Measurements from ENCODE around the gene SAYSD1. TPM values are rescaled to one million over a fixed set of nuclear protein-coding genes. Genes with fewer than 3 reads are reported as not detected.

The SAYSD1 gene
- total and polyA plus RNA-seq, 2 of the 8 experiments (the other 6 are each of a cell fraction or from before 2014, with no cell fraction given): 6.7 to 7.9 TPM

GRCh38 chr6:39075807-39076622 lies 39.0 kb downstream of the SAYSD1 start:
- H3K9ac ChIP-seq (replicated peaks in 1 of 4; ENCODE audit: extremely low read depth in 1 of 4, low read depth in 3 of 4, low read length in 3 of 4): no peak overlapping the region
- no peak overlapping the region for H3K4me3 ChIP-seq (ENCODE audit: extremely low read depth in 1 of 4, insufficient read depth in 2 of 4, low read depth in 3 of 4, low read length in 4 of 4)
- no peak overlapping the region for H4K91ac ChIP-seq (replicated peaks; ENCODE audit: insufficient read length, low read length)
- peaks cover 0 to 10% (median 0%) of the 10 kb centered on the region in 4 experiments; a peak in 3 of 7 replicates for H3K4me1 ChIP-seq (replicated peaks in 1 of 4; ENCODE audit: control insufficient read depth in 3 of 4, insufficient read depth in 4 of 4, low read length in 3 of 4)
- no peaks in the 10 kb centered on the region for H3K23me2 ChIP-seq (ENCODE audit: low read depth, low read length)
- H4K5ac ChIP-seq (ENCODE audit: insufficient read length, low read depth, low read length): no peak overlapping the region
- no peaks in the 10 kb centered on the region for H3K79me2 ChIP-seq (ENCODE audit: control insufficient read depth in 1 of 2, insufficient read depth in 2 of 2, low read length in 2 of 2)
- no peak overlapping the region for H3K56ac ChIP-seq (replicated peaks; ENCODE audit: insufficient read length, low read depth, low read length)
- no peaks in the 10 kb centered on the region for H4K20me1 ChIP-seq (replicated peaks in 1 of 2; ENCODE audit: control insufficient read depth in 1 of 2, insufficient read depth in 2 of 2, low read length in 2 of 2)
- no peak overlapping the region for H2AK5ac ChIP-seq (ENCODE audit: low read depth, low read length)
- H3K4me2 ChIP-seq (ENCODE audit: insufficient read depth in 1 of 2, low read depth in 2 of 2, low read length in 2 of 2): no peak overlapping the region
- H2BK120ac ChIP-seq (replicated peaks; ENCODE audit: low read depth, low read length): no peak overlapping the region
- ChIA-PET POLR2A (ENCODE audit: partially characterized antibody) (interaction anchor here (1.1 to 1.2 kb wide), 2 partner anchors 8 to 17 kb away, joined by 4 read pairs; no protein-coding TSS in a partner anchor), CTCF (ENCODE audit: partially characterized antibody) (interaction anchor here (0.6 to 3.5 kb wide), 11 partner anchors 10 to 234 kb away, joined by 3 to 11 read pairs (median 3); no protein-coding TSS in a partner anchor)
- H2AFZ ChIP-seq (ENCODE audit: low read length): no peak overlapping the region
- 89% methylated on average over 11 of the region's 11 CpGs; no CpG with 5 or more reads in 1 of the 2 experiments for WGBS, 2 experiments (ENCODE audit: extremely low coverage in 1 of 2, insufficient coverage in 1 of 2, insufficient read length in 1 of 2, insufficient replicate concordance in 2 of 2, low coverage in 1 of 2, low lambda C conversion rate in 2 of 2, missing lambda C conversion rate in 1 of 2)
- TF ChIP-seq TBP (IDR thresholded peaks at IDR 0.05; ENCODE audit: low read depth, low read length): no peak
- no peak for TF ChIP-seq POU5F1 (IDR thresholded peaks at IDR 0.05; ENCODE audit: low read depth, low read length)
- TF ChIP-seq SIX5 (IDR thresholded peaks at IDR 0.05; ENCODE audit: low read depth, low read length): no peak
- no peak for TF ChIP-seq SIRT6 (IDR thresholded peaks at IDR 0.05; ENCODE audit: low read length)
- TF ChIP-seq POLR2AphosphoS5 (IDR thresholded peaks at IDR 0.05; ENCODE audit: low read depth, low read length): no peak
- no peak for TF ChIP-seq TCF12 (IDR thresholded peaks at IDR 0.05; ENCODE audit: low read depth, low read length)
- TF ChIP-seq EGR1 (IDR thresholded peaks at IDR 0.05; ENCODE audit: borderline replicate concordance, low read depth, low read length): no peak
- no peak overlapping the region for H3K4ac ChIP-seq (replicated peaks; ENCODE audit: insufficient read length, low read depth, low read length)
- no peak overlapping the region for H3K27ac ChIP-seq (ENCODE audit: low read depth, low read length)
- no peak overlapping the region for H4K8ac ChIP-seq (ENCODE audit: extremely low read depth, insufficient read depth, low read length)
- DNase-seq (ENCODE audit: low read depth in 1 of 2, low spot score in 2 of 2): no peak
- no peaks in the 10 kb centered on the region for H3K9me3 ChIP-seq (ENCODE audit: insufficient read depth in 2 of 2, low read depth in 1 of 2, low read length in 1 of 2)
- H3K27me3 ChIP-seq (replicated peaks in 1 of 4; ENCODE audit: control insufficient read depth in 3 of 4, extremely low read depth in 1 of 4, insufficient read depth in 3 of 4, low read length in 3 of 4): 0 out of 7 replicates have a peak, but pooled peaks cover 0 to 5% (median 0%) of the 10 kb centered on the region in 4 experiments
- no peak overlapping the region for H3K14ac ChIP-seq (ENCODE audit: insufficient read length)
- no peak overlapping the region for H3K23ac ChIP-seq (ENCODE audit: insufficient read length)
- H3K79me1 ChIP-seq (ENCODE audit: low read depth, low read length): no peaks in the 10 kb centered on the region
- H3K18ac ChIP-seq (ENCODE audit: extremely low read depth, low read length): no peak overlapping the region
- H2BK20ac ChIP-seq (ENCODE audit: low read length): no peak overlapping the region
- H3K36me3 ChIP-seq (ENCODE audit: control insufficient read depth in 2 of 4, insufficient read depth in 4 of 4, low read length in 3 of 4): no peaks in the 10 kb centered on the region
- H2BK12ac ChIP-seq (ENCODE audit: low read depth, low read length): no peak overlapping the region
- H2BK5ac ChIP-seq (ENCODE audit: low read depth, low read length): no peak overlapping the region
- no peak for FAIRE-seq
- no peak overlapping the region for H2BK15ac ChIP-seq (ENCODE audit: low read length)

Data from H1 (cell line).